GM11168 (cell line): ENCODE data around the gene IPO9.

Experiments
- in situ Hi-C: fragments of 300-500 bp; cut with MboI; formaldehyde crosslinking; loops from one replicate; pipeline ENCODE4 v1.12.0; 2022; ENCODE audit warnings: low sequenced_read_pairs; ENCODE audit not compliant: unreplicated experiment

The IPO9 gene

GRCh38 chr1:201925981-201926645, 97.2 kb downstream of the IPO9 start:
- in situ Hi-C loops = no loop called here

- in situ Hi-C loops = no loop called here
Measured at GRCh38 chr1:201928266-201928665, 99.3 kb downstream of the IPO9 start.

- in situ Hi-C loops = no loop called here
Measured at GRCh38 chr1:201930137-201930536, 101.2 kb downstream of the IPO9 start.

DNA sequence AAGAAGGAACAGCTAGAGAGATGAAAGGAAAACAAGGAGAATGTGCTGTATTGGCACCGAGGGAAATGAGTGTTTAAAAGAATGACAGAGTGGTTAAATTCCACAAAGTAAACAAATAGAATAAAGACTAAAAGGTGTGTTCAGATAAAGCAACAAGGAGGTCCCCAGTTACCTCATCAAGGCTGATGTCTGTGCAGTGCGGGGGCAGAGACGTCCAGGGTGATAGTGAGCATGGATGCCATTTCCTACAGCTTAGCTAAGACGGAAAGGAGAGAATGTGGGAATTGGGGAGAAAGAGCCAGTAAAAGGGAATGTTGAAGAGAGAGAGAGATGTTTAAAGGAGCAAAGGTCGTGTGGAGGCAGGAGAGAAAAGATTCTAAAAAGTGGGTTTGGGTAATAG, 101.8 kb downstream of the IPO9 start:
- in situ Hi-C loops = no loop called here
